GM23248 (cell line): Measurements from ENCODE around the gene POLR2M.

Source experiments
- EZH2 ChIP-seq: fragments of 200-600 bp; sonication (generic); IDR thresholded peaks from 2 replicates; pipeline ENCODE4 v1.6.1; 2018; ENCODE audit warnings: antibody characterized with exemption, mild to moderate bottlenecking; ENCODE audit not compliant: insufficient read depth, poor library complexity, severe bottlenecking
- EZH2phosphoT487 ChIP-seq: fragments of 200-600 bp; sonication (generic); IDR thresholded peaks from 2 replicates; pipeline ENCODE4 v1.6.1; 2018; ENCODE audit warnings: antibody characterized with exemption, moderate library complexity, mild to moderate bottlenecking, low read depth; ENCODE audit not compliant: insufficient read depth

- TF ChIP-seq EZH2 (no peak), EZH2phosphoT487 (no peak)
Measured at GRCh38 chr15:57728436-57728835, 21.9 kb downstream of the POLR2M start.
